IMR-90 (cell line): ENCODE measurements around the gene TMPRSS3. TPM values are rescaled to one million over a fixed set of nuclear protein-coding genes. Genes with fewer than 3 reads are reported as not detected.

ENCODE experiments used
- ATAC-seq: fragments of 200-7000 bp; cut with Tn5 transposase; 2 replicates; pipeline ENCODE4 v1.9.1; 2020; ENCODE audit warnings: low read depth, mild to moderate bottlenecking, moderate library complexity
- BruUV-seq: library from RNA; stranded (reverse); fragments of 400-500 nt; replicated peaks from 2 replicates; lab custom pipeline; 2021; lab: Mats Ljungman, UMichigan
- CTCF ChIA-PET: fragments of 300-600 bp; formaldehyde crosslinking; extraction: SDS; loops from one replicate; lab custom pipeline; 2021; ENCODE audit warnings: antibody characterized with exemption; lab: Yijun Ruan, JAX
- POLR2A ChIA-PET: fragments of 300-600 bp; sonication (Branson Sonifier 250); formaldehyde crosslinking; loops from one replicate; lab custom pipeline; 2022; ENCODE audit warnings: antibody characterized with exemption; ENCODE audit not compliant: unreplicated experiment; lab: Charles Lee
- DNase-seq: peaks from one replicate; pipeline ENCODE4 v3.0.0; 2013
- H2AFZ ChIP-seq: replicated peaks from 2 replicates; pipeline ENCODE3; 2013; ENCODE audit warnings: low read length, mild to moderate bottlenecking; ENCODE audit not compliant: poor library complexity
- H2AK5ac ChIP-seq: 2 replicates; pipeline ENCODE4 v1.6.1; 2013; ENCODE audit warnings: low read depth, low read length, inconsistent platforms
- H2AK9ac ChIP-seq: replicated peaks from 2 replicates; pipeline ENCODE3; 2013; ENCODE audit warnings: mild to moderate bottlenecking, low read depth, low read length, moderate library complexity; ENCODE audit not compliant: poor library complexity
- H2BK120ac ChIP-seq: 2 replicates; pipeline ENCODE4 v1.6.1; 2013; ENCODE audit warnings: low read depth, low read length, inconsistent platforms
- H2BK15ac ChIP-seq: 3 replicates; pipeline ENCODE4 v1.6.1; 2013; ENCODE audit warnings: low read depth, low read length, inconsistent platforms
- H2BK20ac ChIP-seq: 2 replicates; pipeline ENCODE4 v1.6.1; 2013; ENCODE audit warnings: low read depth, mild to moderate bottlenecking, inconsistent platforms, low read length, moderate library complexity
- H2BK5ac ChIP-seq: 2 replicates; pipeline ENCODE4 v1.6.1; 2013; ENCODE audit warnings: mild to moderate bottlenecking, low read depth, low read length, inconsistent platforms; ENCODE audit not compliant: poor library complexity, severe bottlenecking
- H3K14ac ChIP-seq: replicated peaks from 2 replicates; pipeline ENCODE4 v1.6.1; 2013; ENCODE audit warnings: low read depth, low read length, inconsistent platforms
- H3K18ac ChIP-seq: 2 replicates; pipeline ENCODE4 v1.6.1; 2013; ENCODE audit warnings: low read depth, low read length, control low read depth
- H3K23ac ChIP-seq: 2 replicates; pipeline ENCODE4 v1.6.1; 2013; ENCODE audit warnings: low read depth, low read length, inconsistent platforms
- H3K27ac ChIP-seq: 2 replicates; pipeline ENCODE4 v1.5.1; 2013; ENCODE audit warnings: mild to moderate bottlenecking, control low read depth, low read length; ENCODE audit not compliant: insufficient read depth
- H3K27me3 ChIP-seq: 2 replicates; pipeline ENCODE4 v1.6.1; 2013; ENCODE audit warnings: low read length; ENCODE audit not compliant: control insufficient read depth, insufficient read depth
- H3K36me3 ChIP-seq: 2 replicates; pipeline ENCODE4 v1.6.1; 2013; ENCODE audit warnings: low read length, mixed read lengths; ENCODE audit not compliant: control insufficient read depth, insufficient read depth
- H3K4ac ChIP-seq: 2 replicates; pipeline ENCODE4 v1.6.1; 2013; ENCODE audit warnings: low read depth, low read length, inconsistent platforms
- H3K4me1 ChIP-seq: 2 replicates; pipeline ENCODE4 v1.6.1; 2013; ENCODE audit warnings: low read length, mixed read lengths; ENCODE audit not compliant: control insufficient read depth, insufficient read depth
- H3K4me2 ChIP-seq: 2 replicates; pipeline ENCODE4 v1.6.1; 2013; ENCODE audit warnings: low read depth, mild to moderate bottlenecking, control low read depth, low read length, moderate library complexity
- H3K4me3 ChIP-seq: 2 replicates; pipeline ENCODE4 v1.5.1; 2013; ENCODE audit warnings: low read depth, mild to moderate bottlenecking, control low read depth, low read length, moderate library complexity; ENCODE audit not compliant: insufficient read depth
- H3K56ac ChIP-seq: 2 replicates; pipeline ENCODE4 v1.6.1; 2013; ENCODE audit warnings: low read length, inconsistent platforms; ENCODE audit not compliant: insufficient read depth; ENCODE audit errors: extremely low read depth
- H3K79me1 ChIP-seq, 2 experiments: 2 replicates each; pipeline ENCODE4 v1.6.1; 2013; ENCODE audit warnings: low read length in 2 of 2, inconsistent platforms in 1 of 2, low read depth in 1 of 2
- H3K9ac ChIP-seq: 2 replicates; pipeline ENCODE4 v1.6.1; 2013; ENCODE audit warnings: low read depth, low read length, control low read depth
- H3K9me1 ChIP-seq: 2 replicates; pipeline ENCODE4 v1.6.1; 2013; ENCODE audit warnings: low read length, inconsistent platforms; ENCODE audit not compliant: insufficient read depth
- H3K9me3 ChIP-seq: 2 replicates; pipeline ENCODE4 v1.6.1; 2013; ENCODE audit warnings: low read length; ENCODE audit not compliant: control insufficient read depth, insufficient read depth
- H4K20me1 ChIP-seq: 2 replicates; pipeline ENCODE4 v1.6.1; 2013; ENCODE audit warnings: low read length, inconsistent platforms; ENCODE audit not compliant: insufficient read depth
- H4K5ac ChIP-seq: 2 replicates; pipeline ENCODE4 v1.6.1; 2013; ENCODE audit warnings: mild to moderate bottlenecking, low read depth, low read length, control low read depth
- H4K8ac ChIP-seq, 2 experiments: 2 replicates each; pipeline ENCODE4 v1.6.1; 2013; ENCODE audit warnings: low read depth in 2 of 2, low read length in 2 of 2, control low read depth in 1 of 2, inconsistent platforms in 1 of 2
- H4K91ac ChIP-seq: 2 replicates; pipeline ENCODE4 v1.6.1; 2013; ENCODE audit warnings: low read depth, low read length, inconsistent platforms; ENCODE audit not compliant: insufficient read depth
- BHLHE40 ChIP-seq: fragments of 150-350 bp; IDR thresholded peaks from 2 replicates; pipeline ENCODE4 v1.6.1; 2016; ENCODE audit warnings: mild to moderate bottlenecking, low read depth, low read length
- MAFK ChIP-seq: IDR thresholded peaks from 2 replicates; pipeline ENCODE4 v1.6.1; 2012; ENCODE audit warnings: low read depth, low read length, improper control_type of control experiment
- MAZ ChIP-seq: IDR thresholded peaks from 2 replicates; pipeline ENCODE4 v1.6.1; 2012; ENCODE audit warnings: low read depth, mild to moderate bottlenecking, low read length, improper control_type of control experiment, moderate library complexity, borderline replicate concordance
- MXI1 ChIP-seq: IDR thresholded peaks from 2 replicates; pipeline ENCODE4 v1.6.1; 2012; ENCODE audit warnings: low read depth, mild to moderate bottlenecking, low read length, moderate library complexity, borderline replicate concordance
- NFE2L2 ChIP-seq: fragments of 150-350 bp; IDR thresholded peaks from 2 replicates; pipeline ENCODE4 v1.6.1; 2016; ENCODE audit warnings: low read depth, mild to moderate bottlenecking, low read length
- POLR2A ChIP-seq: IDR thresholded peaks from 2 replicates; pipeline ENCODE4 v1.6.1; 2012; ENCODE audit warnings: mild to moderate bottlenecking, low read depth, low read length
- RAD21 ChIP-seq: IDR thresholded peaks from 2 replicates; pipeline ENCODE4 v1.6.1; 2012; ENCODE audit warnings: low read length, improper control_type of control experiment
- RCOR1 ChIP-seq: IDR thresholded peaks from 2 replicates; pipeline ENCODE4 v1.6.1; 2012; ENCODE audit warnings: mild to moderate bottlenecking, low read length, improper control_type of control experiment; ENCODE audit not compliant: insufficient replicate concordance
- SMC3 ChIP-seq: fragments of 150-350 bp; IDR thresholded peaks from 2 replicates; pipeline ENCODE4 v1.6.1; 2016; ENCODE audit warnings: low read depth, mild to moderate bottlenecking, antibody characterized with exemption, low read length, moderate library complexity
- WGBS, 2 experiments: methylation state at CpG; one replicate each; pipeline versions ENCODE4 v1.1.5 to v1.1.7; 2013; ENCODE audit warnings: missing lambda C conversion rate in 2 of 2; ENCODE audit not compliant: insufficient read length in 1 of 2; ENCODE audit errors: extremely low coverage in 2 of 2; 5-methylcytosine and 5-hydroxymethylcytosine counted together
- dilution Hi-C: fragments of 300-500 bp; cut with HindIII; formaldehyde crosslinking; loops from one replicate; pipeline ENCODE4 v1.14.3; 2018; ENCODE audit warnings: low sequenced_read_pairs; ENCODE audit not compliant: unreplicated experiment
- in situ Hi-C: fragments of 300-500 bp; cut with MboI; formaldehyde crosslinking; loops from 3 replicates; pipeline ENCODE4 v1.14.3; 2019; ENCODE audit warnings: low sequenced_read_pairs, inconsistent platforms, mixed read lengths
- intact Hi-C: fragments of 100-400 bp; cut with micrococcal nuclease; formaldehyde crosslinking; loops from 2 replicates; pipeline ENCODE4 v1.10.0; 2022
- polyA plus RNA-seq, 3 experiments: library from polyadenylated mRNA; depleted of rRNA; stranded (reverse); fragments of >200 nt; gene quantifications; 2 replicates each; pipeline ENCODE4 v1.2.3, GENCODE V29; 2012; ENCODE audit warnings: low replicate concordance in 1 of 3
- total RNA-seq: library from RNA; depleted of rRNA; stranded (reverse); fragments of >200 nt; gene quantifications from 2 replicates; pipeline ENCODE4 v1.2.3, GENCODE V29; 2012
- TF ChIP-seq, protein P1 (sequence below): conservative IDR thresholded peaks from 2 replicates; pipeline ENCODE4 v1.5.1; 2012; ENCODE audit warnings: mild to moderate bottlenecking, low read depth, low read length, improper control_type of control experiment
- TF ChIP-seq, protein P2 (sequence below): fragments of 150-350 bp; IDR thresholded peaks from 2 replicates; pipeline ENCODE4 v1.6.1; 2017; ENCODE audit warnings: mild to moderate bottlenecking, antibody characterized with exemption, low read length, low read depth

TMPRSS3 gene
- total and polyA plus RNA-seq, 2 of the 4 experiments (the other 2 are of a cell fraction) = not detected

DNA sequence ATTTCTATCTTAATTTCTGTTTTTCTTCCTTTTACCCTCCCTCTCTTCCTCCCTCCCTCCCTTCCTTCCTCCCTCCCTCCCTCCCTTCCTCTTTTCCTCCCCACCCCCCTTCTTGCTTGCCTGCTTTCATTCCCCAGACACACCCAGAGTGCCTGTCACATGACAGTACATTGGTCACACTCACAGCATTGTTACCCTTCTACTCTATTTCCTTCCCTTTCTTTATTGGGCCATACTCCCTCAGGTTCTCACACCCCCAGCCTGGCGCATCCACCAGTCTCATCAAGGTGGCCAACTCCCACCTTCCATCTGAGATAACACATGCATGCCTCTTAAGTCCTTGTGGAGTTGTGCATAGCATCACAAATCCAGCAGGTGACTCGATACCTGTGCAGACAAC, 10.9 kb downstream of the TMPRSS3 start:
- Histone ChIP-seq H4K5ac (no peak overlapping the region), H3K4me3 (no peak overlapping the region), H3K36me3 (no peaks in the 10 kb centered on the region), H3K14ac (no peak overlapping the region), H3K56ac (no peak overlapping the region), H2BK20ac (no peak overlapping the region), H2AK5ac (no peak overlapping the region), H2BK15ac (no peak overlapping the region), H3K27me3 (peaks cover 27% of the 10 kb centered on the region), H3K18ac (no peak overlapping the region), H3K4me2 (no peak overlapping the region), H3K4me1 (no peaks in the 10 kb centered on the region), H3K79me1 (no peaks in the 10 kb centered on the region), H3K23ac (no peak overlapping the region), H3K27ac (no peak overlapping the region), H2BK5ac (no peak overlapping the region), H3K9me3 (peaks cover 3% of the 10 kb centered on the region; the same call in 1 of the 2 replicates), H4K91ac (no peak overlapping the region), H4K8ac (no peak overlapping the region), H3K4ac (no peak overlapping the region), H3K9ac (no peak overlapping the region), H3K9me1 (no peaks in the 10 kb centered on the region), H2AFZ (no peak overlapping the region), H2AK9ac (no peak overlapping the region), H2BK120ac (no peak overlapping the region), H4K20me1 (no peaks in the 10 kb centered on the region)
- no peak for ATAC-seq
- ChIA-PET CTCF (no interaction called here), POLR2A (no interaction called here)
- intact Hi-C loops = no loop called here
- 80% methylated on average over 1 of the region's 2 CpGs; no CpG with 5 or more reads in 1 of the 2 experiments for WGBS, 2 experiments
- no peak for DNase-seq
- no TSS peak for BruUV-seq
- TF ChIP-seq MAZ = no peak
- no peak for TF ChIP-seq NFE2L2
- TF ChIP-seq RCOR1 = no peak
- no peak for TF ChIP-seq RAD21
- no peak for TF ChIP-seq POLR2A
- no peak for TF ChIP-seq BHLHE40
- TF ChIP-seq, protein P1, sequence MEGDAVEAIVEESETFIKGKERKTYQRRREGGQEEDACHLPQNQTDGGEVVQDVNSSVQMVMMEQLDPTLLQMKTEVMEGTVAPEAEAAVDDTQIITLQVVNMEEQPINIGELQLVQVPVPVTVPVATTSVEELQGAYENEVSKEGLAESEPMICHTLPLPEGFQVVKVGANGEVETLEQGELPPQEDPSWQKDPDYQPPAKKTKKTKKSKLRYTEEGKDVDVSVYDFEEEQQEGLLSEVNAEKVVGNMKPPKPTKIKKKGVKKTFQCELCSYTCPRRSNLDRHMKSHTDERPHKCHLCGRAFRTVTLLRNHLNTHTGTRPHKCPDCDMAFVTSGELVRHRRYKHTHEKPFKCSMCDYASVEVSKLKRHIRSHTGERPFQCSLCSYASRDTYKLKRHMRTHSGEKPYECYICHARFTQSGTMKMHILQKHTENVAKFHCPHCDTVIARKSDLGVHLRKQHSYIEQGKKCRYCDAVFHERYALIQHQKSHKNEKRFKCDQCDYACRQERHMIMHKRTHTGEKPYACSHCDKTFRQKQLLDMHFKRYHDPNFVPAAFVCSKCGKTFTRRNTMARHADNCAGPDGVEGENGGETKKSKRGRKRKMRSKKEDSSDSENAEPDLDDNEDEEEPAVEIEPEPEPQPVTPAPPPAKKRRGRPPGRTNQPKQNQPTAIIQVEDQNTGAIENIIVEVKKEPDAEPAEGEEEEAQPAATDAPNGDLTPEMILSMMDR = no peak
- no peak for TF ChIP-seq MXI1
- no peak for TF ChIP-seq SMC3
- no peak for TF ChIP-seq MAFK
- TF ChIP-seq, protein P2, sequence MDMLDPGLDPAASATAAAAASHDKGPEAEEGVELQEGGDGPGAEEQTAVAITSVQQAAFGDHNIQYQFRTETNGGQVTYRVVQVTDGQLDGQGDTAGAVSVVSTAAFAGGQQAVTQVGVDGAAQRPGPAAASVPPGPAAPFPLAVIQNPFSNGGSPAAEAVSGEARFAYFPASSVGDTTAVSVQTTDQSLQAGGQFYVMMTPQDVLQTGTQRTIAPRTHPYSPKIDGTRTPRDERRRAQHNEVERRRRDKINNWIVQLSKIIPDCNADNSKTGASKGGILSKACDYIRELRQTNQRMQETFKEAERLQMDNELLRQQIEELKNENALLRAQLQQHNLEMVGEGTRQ = no peak
- dilution Hi-C loops = no loop called here
- in situ Hi-C loops = no loop called here
